MM.1S (cell line): ENCODE data around the gene SLIT3.

Experiments used
- EZH2 ChIP-seq: fragments of 300-600 bp; sonication (generic); optimal IDR thresholded peaks from 2 replicates; pipeline ENCODE3; 2017; ENCODE audit warnings: low read depth, mild to moderate bottlenecking, antibody characterized with exemption, low read length, mixed read lengths
- EZH2phosphoT487 ChIP-seq: fragments of 300-600 bp; sonication (generic); IDR thresholded peaks from 2 replicates; pipeline ENCODE4 v1.6.1; 2018; ENCODE audit warnings: antibody characterized with exemption, low read length
- TF ChIP-seq, protein P1 (sequence below): fragments of 300-600 bp; sonication (generic); IDR thresholded peaks from 2 replicates; pipeline ENCODE4 v1.5.1; 2016; ENCODE audit warnings: antibody characterized with exemption, low read length, mixed read lengths

DNA sequence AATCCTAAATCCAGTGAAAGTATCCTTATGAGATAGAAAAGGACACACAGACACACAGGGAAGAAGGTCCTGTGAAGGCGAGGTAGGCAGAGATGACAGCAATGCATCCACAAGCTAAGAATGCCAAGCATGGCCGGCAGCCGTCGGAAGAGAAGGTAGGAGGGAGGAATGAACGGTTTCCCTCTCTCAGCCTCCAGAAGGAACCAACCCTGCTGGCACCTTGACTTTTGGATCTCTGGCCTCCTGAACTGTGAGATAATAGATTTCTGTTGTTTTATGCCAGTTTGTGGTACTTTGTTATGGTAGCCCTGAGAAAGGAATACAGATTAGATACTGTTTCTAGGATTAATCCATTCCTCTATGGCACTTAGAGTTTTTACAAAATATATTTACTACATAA lies 645.6 kb downstream of the SLIT3 start:
- TF ChIP-seq, protein P1, sequence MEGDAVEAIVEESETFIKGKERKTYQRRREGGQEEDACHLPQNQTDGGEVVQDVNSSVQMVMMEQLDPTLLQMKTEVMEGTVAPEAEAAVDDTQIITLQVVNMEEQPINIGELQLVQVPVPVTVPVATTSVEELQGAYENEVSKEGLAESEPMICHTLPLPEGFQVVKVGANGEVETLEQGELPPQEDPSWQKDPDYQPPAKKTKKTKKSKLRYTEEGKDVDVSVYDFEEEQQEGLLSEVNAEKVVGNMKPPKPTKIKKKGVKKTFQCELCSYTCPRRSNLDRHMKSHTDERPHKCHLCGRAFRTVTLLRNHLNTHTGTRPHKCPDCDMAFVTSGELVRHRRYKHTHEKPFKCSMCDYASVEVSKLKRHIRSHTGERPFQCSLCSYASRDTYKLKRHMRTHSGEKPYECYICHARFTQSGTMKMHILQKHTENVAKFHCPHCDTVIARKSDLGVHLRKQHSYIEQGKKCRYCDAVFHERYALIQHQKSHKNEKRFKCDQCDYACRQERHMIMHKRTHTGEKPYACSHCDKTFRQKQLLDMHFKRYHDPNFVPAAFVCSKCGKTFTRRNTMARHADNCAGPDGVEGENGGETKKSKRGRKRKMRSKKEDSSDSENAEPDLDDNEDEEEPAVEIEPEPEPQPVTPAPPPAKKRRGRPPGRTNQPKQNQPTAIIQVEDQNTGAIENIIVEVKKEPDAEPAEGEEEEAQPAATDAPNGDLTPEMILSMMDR, result no peak
- TF ChIP-seq EZH2, result no peak
- no peak for TF ChIP-seq EZH2phosphoT487
